B cell (primary cell): ENCODE measurements around the gene STAMBPL1. TPM values are rescaled to one million over a fixed set of nuclear protein-coding genes. Genes with fewer than 3 reads are reported as not detected.

Source experiments
- ATAC-seq: fragments of 200-7000 bp; cut with Tn5 transposase; one replicate; pipeline ENCODE4 v1.10.0; 2021; ENCODE audit warnings: low read depth, mild to moderate bottlenecking, moderate number of reproducible peaks, moderate library complexity
- CTCF ChIA-PET: fragments of 350-600 bp; sonication (Branson Sonifier 250); formaldehyde crosslinking; loops from one replicate; lab custom pipeline; 2021; ENCODE audit warnings: antibody characterized with exemption, inconsistent platforms; lab: Charles Lee
- POLR2A ChIA-PET: fragments of 350-600 bp; sonication (Branson Sonifier 250); formaldehyde crosslinking; loops from one replicate; lab custom pipeline; 2021; ENCODE audit warnings: antibody characterized with exemption; lab: Charles Lee
- DNase-seq: peaks from one replicate; pipeline ENCODE4 v3.0.0; 2013
- H2AFZ ChIP-seq: 2 replicates; pipeline ENCODE4 v1.6.1; 2012; ENCODE audit warnings: mild to moderate bottlenecking, low read depth, low read length; ENCODE audit not compliant: insufficient read depth, poor library complexity, severe bottlenecking
- H3K27ac ChIP-seq, 2 donors: 1 replicate in 1 of 2; 2 replicates in 1 of 2; pipeline ENCODE4 v1.5.1; 2012 to 2013; ENCODE audit warnings: low read length in 2 of 2, mild to moderate bottlenecking in 2 of 2, moderate library complexity in 1 of 2
- H3K27me3 ChIP-seq, 4 experiments: fragments of 200-600 bp in 1 of 4; sonication (generic) in 1 of 4; replicated peaks in 1 of 4; 1 replicate in 2 of 4; 2 replicates in 2 of 4; pipeline versions ENCODE4 v1.6.1 to v1.7.0; 2013 to 2016; ENCODE audit warnings: low read length in 3 of 4, mild to moderate bottlenecking in 2 of 4, mixed read lengths in 1 of 4, moderate library complexity in 1 of 4; ENCODE audit not compliant: insufficient read depth in 4 of 4, control insufficient read depth in 3 of 4; ENCODE audit errors: control extremely low read depth in 1 of 4
- H3K36me3 ChIP-seq, 2 experiments: replicated peaks in 1 of 2; 1 replicate in 1 of 2; 2 replicates in 1 of 2; pipeline versions ENCODE4 v1.6.1 to v1.7.1; 2013; ENCODE audit warnings: low read length in 1 of 2; ENCODE audit not compliant: insufficient read depth in 2 of 2, control insufficient read depth in 1 of 2; ENCODE audit errors: control extremely low read depth in 1 of 2, extremely low read depth in 1 of 2
- H3K4me1 ChIP-seq, 2 donors: fragments of 200-600 bp in 1 of 2; sonication (generic) in 1 of 2; 1 replicate in 1 of 2; 2 replicates in 1 of 2; pipeline versions ENCODE4 v1.5.1 to v1.6.1; 2013 to 2017; ENCODE audit warnings: low read length in 2 of 2; ENCODE audit not compliant: control insufficient read depth in 2 of 2, insufficient read depth in 2 of 2
- H3K4me2 ChIP-seq: replicated peaks from 2 replicates; pipeline ENCODE3; 2012; ENCODE audit warnings: mild to moderate bottlenecking, low read depth, low read length; ENCODE audit not compliant: poor library complexity, severe bottlenecking
- H3K4me3 ChIP-seq, 5 experiments: fragments of 200-600 bp in 1 of 5; sonication (generic) in 1 of 5; 1 replicate in 3 of 5; 2 replicates in 2 of 5; pipeline versions ENCODE4 v1.5.1 to v1.7.0; 2011 to 2016; ENCODE audit warnings: low read length in 4 of 5, mild to moderate bottlenecking in 4 of 5, low read depth in 2 of 5, control low read depth in 1 of 5, moderate library complexity in 1 of 5; ENCODE audit not compliant: insufficient read depth in 1 of 5; ENCODE audit errors: control extremely low read depth in 1 of 5, extremely low read depth in 1 of 5
- H3K79me2 ChIP-seq: fragments of 200-600 bp; sonication (generic); one replicate; pipeline ENCODE4 v1.6.0; 2016; ENCODE audit warnings: low read length; ENCODE audit not compliant: control insufficient read depth, insufficient read depth
- H3K9ac ChIP-seq: fragments of 200-600 bp; sonication (generic); 2 replicates; pipeline ENCODE4 v1.6.1; 2017; ENCODE audit warnings: mild to moderate bottlenecking, low read length, moderate library complexity
- H3K9me3 ChIP-seq, 3 donors: one replicate each; pipeline versions ENCODE4 v1.6.1 to v1.7.1; 2013; ENCODE audit warnings: low read length in 2 of 3; ENCODE audit not compliant: control insufficient read depth in 2 of 3, insufficient read depth in 1 of 3; ENCODE audit errors: control extremely low read depth in 1 of 3
- H4K20me1 ChIP-seq: 2 replicates; pipeline ENCODE4 v1.6.0; 2012; ENCODE audit warnings: mild to moderate bottlenecking, low read length; ENCODE audit not compliant: insufficient read depth, control insufficient read depth, poor library complexity, severe bottlenecking
- H3K27ac Mint-ChIP-seq: one replicate; pipeline ENCODE4 v1.8.0; 2021; ENCODE audit warnings: mixed read lengths
- H3K27me3 Mint-ChIP-seq: one replicate; pipeline ENCODE4 v1.8.0; 2021; ENCODE audit warnings: mixed read lengths
- H3K4me1 Mint-ChIP-seq: one replicate; pipeline ENCODE4 v1.8.0; 2021; ENCODE audit warnings: mixed read lengths
- H3K4me3 Mint-ChIP-seq: one replicate; pipeline ENCODE4 v1.8.0; 2021; ENCODE audit warnings: mixed read lengths
- H3K9me3 Mint-ChIP-seq: one replicate; pipeline ENCODE4 v1.8.0; 2022; ENCODE audit warnings: mixed read lengths; ENCODE audit not compliant: insufficient read depth
- CTCF ChIP-seq: fragments of 200-600 bp; IDR thresholded peaks from one replicate; pipeline ENCODE4 v1.8.0; 2022; ENCODE audit warnings: antibody characterized with exemption, mild to moderate bottlenecking
- EZH2 ChIP-seq: IDR thresholded peaks from 2 replicates; pipeline ENCODE4 v1.6.1; 2012; ENCODE audit warnings: borderline replicate concordance, low read depth, mild to moderate bottlenecking, moderate library complexity, low read length; ENCODE audit not compliant: insufficient read depth, poor library complexity, severe bottlenecking
- WGBS: methylation state at CpG from one replicate; pipeline ENCODE4 v1.1.5; 2013; ENCODE audit warnings: missing lambda C conversion rate; ENCODE audit not compliant: insufficient coverage; 5-methylcytosine and 5-hydroxymethylcytosine counted together
- intact Hi-C: fragments of 100-400 bp; cut with micrococcal nuclease; formaldehyde crosslinking; loops from one replicate; pipeline ENCODE4 v1.10.0; 2022
- polyA plus RNA-seq: library from polyadenylated mRNA; depleted of rRNA; stranded (reverse); fragments of >200 nt; gene quantifications from 2 replicates; pipeline ENCODE4 v1.2.3, GENCODE V29; 2012
- total RNA-seq, 2 donors: library from RNA; stranded (reverse); fragments of 120-200 nt in 1 of 2; gene quantifications; 1 replicate in 1 of 2; 2 replicates in 1 of 2; pipeline versions ENCODE4 v1.2.3 to v1.2.4, GENCODE V29; 2013 to 2022

The STAMBPL1 gene
- total and polyA plus RNA-seq, 2 donors (not counting 1 experiment from before 2014, with no cell fraction given), result 50.3 to 64.2 TPM

GRCh38 chr10:88938938-88939337, 58.9 kb downstream of the STAMBPL1 start:
- Histone ChIP-seq H3K27ac (no peak overlapping the region), H3K79me2 (no peaks in the 10 kb centered on the region), H3K9me3 (no peaks in the 10 kb centered on the region), H3K27me3 (no peaks in the 10 kb centered on the region), H3K36me3 (peaks cover 0 to 2% of the 10 kb centered on the region in 2 experiments), H3K4me2 (no peak overlapping the region), H2AFZ (no peak overlapping the region), H3K4me3 (no peak overlapping the region), H3K9ac (no peak overlapping the region), H3K4me1 (peaks cover 9 to 13% of the 10 kb centered on the region in 2 donors), H4K20me1 (no peaks in the 10 kb centered on the region)
- no peak for ATAC-seq
- WGBS, result 100% methylated on average over 1 of the region's 2 CpGs
- ChIA-PET CTCF (interaction anchor here (1.3 to 12.4 kb wide), 2 partner anchors 55 to 102 kb away, joined by 4 to 749 read pairs; no protein-coding TSS in a partner anchor), POLR2A (no interaction called here)
- no peak overlapping the region for H3K4me3 Mint-ChIP-seq
- H3K27ac Mint-ChIP-seq, result no peak overlapping the region
- intact Hi-C loops, result loop anchor here (10.0 kb wide), 2 partner anchors 254 to 626 kb away; no protein-coding TSS in a partner anchor
- TF ChIP-seq EZH2 (no peak), CTCF (no peak)
- H3K27me3 Mint-ChIP-seq, result no peaks in the 10 kb centered on the region
- no peak for DNase-seq
- H3K4me1 Mint-ChIP-seq, result peaks cover 24% of the 10 kb centered on the region
- no peaks in the 10 kb centered on the region for H3K9me3 Mint-ChIP-seq

- no peak overlapping the region for H3K27ac ChIP-seq
Measured at GRCh38 chr10:88941026-88941425, 61.0 kb downstream of the STAMBPL1 start.

More at GRCh38 chr10:88941026-88941425, 61.0 kb downstream of the STAMBPL1 start:
- Histone ChIP-seq H3K79me2 (no peaks in the 10 kb centered on the region), H3K4me1 (peaks cover 11 to 14% of the 10 kb centered on the region in 2 donors), H3K4me3 (no peak overlapping the region), H2AFZ (no peak overlapping the region), H4K20me1 (no peaks in the 10 kb centered on the region), H3K9me3 (no peaks in the 10 kb centered on the region), H3K4me2 (no peak overlapping the region), H3K27me3 (no peaks in the 10 kb centered on the region), H3K36me3 (peaks cover 0 to 2% of the 10 kb centered on the region in 2 experiments), H3K9ac (no peak overlapping the region)
- Mint-ChIP-seq H3K9me3 (no peaks in the 10 kb centered on the region), H3K27me3 (no peaks in the 10 kb centered on the region), H3K27ac (no peak overlapping the region), H3K4me3 (no peak overlapping the region), H3K4me1 (peaks cover 28% of the 10 kb centered on the region)
- no peak for TF ChIP-seq CTCF
- no peak for TF ChIP-seq EZH2
- DNase-seq (no peak), ATAC-seq (no peak)
- 100% methylated on average over 6 of the region's 6 CpGs for WGBS
- ChIA-PET CTCF (interaction anchor here (1.6 to 1.7 kb wide), 2 partner anchors 88 to 273 kb away, joined by 5 to 9 read pairs; no protein-coding TSS in a partner anchor), POLR2A (no interaction called here)
- intact Hi-C loops, result no loop called here
